HCT116 (cell line): ENCODE results near the gene UBE2J2. TPM values are rescaled to one million over a fixed set of nuclear protein-coding genes. Genes with fewer than 3 reads are reported as not detected.

Experiments
- ATAC-seq: fragments of 200-7000 bp; cut with Tn5 transposase; 2 replicates; pipeline ENCODE4 v1.9.1; 2020; ENCODE audit warnings: mild to moderate bottlenecking, moderate library complexity
- BruUV-seq: library from RNA; stranded (reverse); fragments of 400-500 nt; replicated peaks from 2 replicates; lab custom pipeline; 2021; lab: Mats Ljungman, UMichigan
- CTCF ChIA-PET: fragments of 300-600 bp; sonication (Branson Sonifier 250); formaldehyde crosslinking; loops from one replicate; lab custom pipeline; 2021; ENCODE audit warnings: antibody characterized with exemption; lab: Charles Lee
- POLR2A ChIA-PET: fragments of 300-600, 350-600 bp; sonication (Branson Sonifier 250); formaldehyde crosslinking; loops from one replicate; lab custom pipeline; 2021; ENCODE audit warnings: antibody characterized with exemption; lab: Charles Lee
- RAD21 ChIA-PET, 2 experiments: fragments of 300-600 bp; sonication (Branson Sonifier 250); formaldehyde crosslinking; loops; one replicate each; lab custom pipeline; 2023; ENCODE audit warnings: low total read pairs in 2 of 2; ENCODE audit not compliant: uncharacterized antibody in 2 of 2, unreplicated experiment in 2 of 2, low non-redundant PET in 1 of 2; lab: Charles Lee
- DNase-seq: peaks from one replicate; pipeline ENCODE4 v3.0.0-alpha.2; 2010; ENCODE audit warnings: low read depth, low spot score
- H2AFZ ChIP-seq: fragments of 200-600 bp; shearing (Covaris generic), sonication (generic); 2 replicates; pipeline ENCODE4 v1.6.1; 2017; ENCODE audit warnings: low read depth, mixed run types, mixed read lengths, antibody characterized with exemption, low read length; ENCODE audit not compliant: poor library complexity, severe bottlenecking
- H3K27ac ChIP-seq: 2 replicates; pipeline ENCODE4 v1.5.1; 2012; ENCODE audit warnings: low read depth, low read length
- H3K27me3 ChIP-seq: fragments of 200-600 bp; sonication (generic); 2 replicates; pipeline ENCODE4 v1.6.1; 2016; ENCODE audit warnings: mixed run types, low read length, mixed read lengths; ENCODE audit not compliant: insufficient read depth
- H3K36me3 ChIP-seq, 2 experiments: fragments of 200-500 bp in 1 of 2; fragments of 200-600 bp in 1 of 2; sonication (Bioruptor generic) in 1 of 2; sonication (generic) in 1 of 2; 2 replicates each; pipeline versions ENCODE4 v1.5.1 to v1.6.1; 2014 to 2016; ENCODE audit warnings: low read length in 2 of 2, inconsistent platforms in 1 of 2, mixed read lengths in 1 of 2, mixed run types in 1 of 2; ENCODE audit not compliant: insufficient read depth in 2 of 2, control insufficient read depth in 1 of 2
- H3K4me1 ChIP-seq, 2 experiments: fragments of 200-600 bp in 1 of 2; sonication (generic) in 1 of 2; 2 replicates each; pipeline versions ENCODE4 v1.5.1 to v1.6.1; 2012 to 2017; ENCODE audit warnings: low read length in 2 of 2, inconsistent platforms in 1 of 2, mild to moderate bottlenecking in 1 of 2, mixed read lengths in 1 of 2, mixed run types in 1 of 2, moderate library complexity in 1 of 2; ENCODE audit not compliant: insufficient read depth in 2 of 2, control insufficient read depth in 1 of 2
- H3K4me2 ChIP-seq: fragments of 200-600 bp; sonication (generic); 2 replicates; pipeline ENCODE4 v1.6.1; 2017; ENCODE audit warnings: mixed run types, low read length, mixed read lengths
- H3K4me3 ChIP-seq, 2 experiments: fragments of 200-600 bp in 1 of 2; sonication (generic) in 1 of 2; replicated peaks in 1 of 2; 2 replicates each; pipeline ENCODE4 v1.5.1; 2011 to 2016; ENCODE audit warnings: low read length in 2 of 2, control low read depth in 1 of 2, low read depth in 1 of 2, mild to moderate bottlenecking in 1 of 2, mixed read lengths in 1 of 2, mixed run types in 1 of 2
- H3K79me2 ChIP-seq: fragments of 200-600 bp; sonication (generic); 2 replicates; pipeline ENCODE4 v1.6.1; 2017; ENCODE audit warnings: mild to moderate bottlenecking, mixed run types, low read length, moderate library complexity, mixed read lengths; ENCODE audit not compliant: insufficient read depth
- H3K9ac ChIP-seq: fragments of 200-600 bp; sonication (generic); 2 replicates; pipeline ENCODE4 v1.6.1; 2016; ENCODE audit warnings: low read length, mixed read lengths
- H3K9me2 ChIP-seq: fragments of 200-600 bp; sonication (generic), shearing (Covaris generic); 2 replicates; pipeline ENCODE4 v1.6.1; 2017; ENCODE audit warnings: mixed run types, mild to moderate bottlenecking, moderate library complexity; ENCODE audit not compliant: insufficient read depth
- H3K9me3 ChIP-seq, 2 experiments: fragments of 200-500 bp in 1 of 2; fragments of 200-600 bp in 1 of 2; sonication (Bioruptor generic) in 1 of 2; sonication (generic) in 1 of 2; 2 replicates each; pipeline ENCODE4 v1.6.1; 2014 to 2017; ENCODE audit warnings: low read length in 2 of 2, mixed read lengths in 2 of 2, inconsistent platforms in 1 of 2, low read depth in 1 of 2, mild to moderate bottlenecking in 1 of 2, mixed run types in 1 of 2, moderate library complexity in 1 of 2; ENCODE audit not compliant: control insufficient read depth in 1 of 2, insufficient read depth in 1 of 2
- H4K20me1 ChIP-seq: fragments of 200-600 bp; sonication (generic), shearing (Covaris generic); 2 replicates; pipeline ENCODE4 v1.6.1; 2017; ENCODE audit warnings: mixed run types, mild to moderate bottlenecking, moderate library complexity; ENCODE audit not compliant: insufficient read depth
- CBX3 ChIP-seq: IDR thresholded peaks from 2 replicates; pipeline ENCODE4 v1.6.1; 2012; ENCODE audit warnings: low read depth
- CEBPB ChIP-seq: IDR thresholded peaks from 2 replicates; pipeline ENCODE4 v1.6.1; 2012; ENCODE audit warnings: low read depth
- EGR1 ChIP-seq: IDR thresholded peaks from 2 replicates; pipeline ENCODE4 v1.6.1; 2012; ENCODE audit warnings: low read depth
- ELF1 ChIP-seq: IDR thresholded peaks from 2 replicates; pipeline ENCODE4 v1.6.1; 2012; ENCODE audit warnings: low read depth, borderline replicate concordance
- EZH2 ChIP-seq: fragments of 200-600 bp; sonication (generic); IDR thresholded peaks from 2 replicates; pipeline ENCODE4 v1.6.1; 2017; ENCODE audit warnings: antibody characterized with exemption, mixed run types
- EZH2phosphoT487 ChIP-seq: fragments of 200-600 bp; IDR thresholded peaks from 2 replicates; pipeline ENCODE4 v1.6.1; 2018; ENCODE audit warnings: antibody characterized with exemption, borderline replicate concordance
- POLR2A ChIP-seq: IDR thresholded peaks from 2 replicates; pipeline ENCODE4 v1.7.0; 2011; ENCODE audit warnings: borderline replicate concordance; ENCODE audit not compliant: insufficient read depth, insufficient read length; ENCODE audit errors: extremely low read depth
- SP1 ChIP-seq: IDR thresholded peaks from 2 replicates; pipeline ENCODE4 v1.6.1; 2012; ENCODE audit warnings: low read depth
- SRF ChIP-seq: IDR thresholded peaks from 2 replicates; pipeline ENCODE4 v1.6.1; 2012; ENCODE audit warnings: low read depth
- TCF7L2 ChIP-seq: IDR thresholded peaks from 2 replicates; pipeline ENCODE4 v1.7.0; 2011; ENCODE audit warnings: borderline replicate concordance, inconsistent platforms; ENCODE audit not compliant: insufficient read depth, insufficient read length; ENCODE audit errors: extremely low read depth
- YY1 ChIP-seq: IDR thresholded peaks from 2 replicates; pipeline ENCODE4 v1.6.1; 2011; ENCODE audit warnings: low read length, low read depth, moderate library complexity, mild to moderate bottlenecking; ENCODE audit not compliant: insufficient replicate concordance; ENCODE audit errors: extremely low read depth
- ZFX ChIP-seq: fragments of 450-650 bp; IDR thresholded peaks from 2 replicates; pipeline ENCODE4 v1.6.1; 2017
- ZNF274 ChIP-seq: fragments of 200-500 bp; sonication (Bioruptor generic); IDR thresholded peaks from 2 replicates; pipeline ENCODE4 v1.6.1; 2014; ENCODE audit warnings: mild to moderate bottlenecking, low read depth, low read length, inconsistent platforms
- intact Hi-C: fragments of 100-400 bp; cut with micrococcal nuclease; formaldehyde crosslinking; loops from 2 replicates; pipeline ENCODE4 v1.10.0; 2022
- total RNA-seq: library from RNA; stranded (reverse); gene quantifications from one replicate; pipeline ENCODE4 v1.2.1, GENCODE V29; 2021; ENCODE audit not compliant: unreplicated experiment
- TF ChIP-seq, protein P1 (sequence below): IDR thresholded peaks from 2 replicates; pipeline ENCODE4 v1.6.1; 2011; ENCODE audit warnings: mild to moderate bottlenecking, low read length, moderate library complexity; ENCODE audit not compliant: insufficient replicate concordance; ENCODE audit errors: extremely low read depth
- TF ChIP-seq, protein P2 (sequence below): IDR thresholded peaks from 2 replicates; pipeline ENCODE4 v1.6.1; 2012
- TF ChIP-seq, protein P3 (sequence below), 3 experiments: fragments of 200-600 bp in 1 of 3; sonication (generic) in 1 of 3; IDR thresholded peaks in 2 of 3; conservative IDR thresholded peaks in 1 of 3; 2 replicates each; pipeline ENCODE4 v1.5.1; 2012 to 2017; ENCODE audit warnings: low read depth in 2 of 3, low read length in 2 of 3, antibody characterized with exemption in 1 of 3, borderline replicate concordance in 1 of 3, control low read depth in 1 of 3, mild to moderate bottlenecking in 1 of 3, mixed read lengths in 1 of 3, mixed run types in 1 of 3, moderate library complexity in 1 of 3; ENCODE audit not compliant: insufficient read depth in 1 of 3

Gene UBE2J2
- total RNA-seq, 1 experiment from 2014 or later: 67.7 TPM

- Histone ChIP-seq H3K27ac (no peak overlapping the region), H3K79me2 (no peaks in the 10 kb centered on the region), H3K9me2 (no peaks in the 10 kb centered on the region), H3K9me3 (no peaks in the 10 kb centered on the region), H3K36me3 (no peaks in the 10 kb centered on the region), H3K4me1 (peaks cover 9 to 31% of the 10 kb centered on the region in 2 experiments; a peak in 3 of 4 replicates), H3K4me3 (no peak overlapping the region), H3K4me2 (no peak overlapping the region), H4K20me1 (no peaks in the 10 kb centered on the region), H3K9ac (no peak overlapping the region), H3K27me3 (no peaks in the 10 kb centered on the region), H2AFZ (no peak overlapping the region)
- ChIA-PET POLR2A (interaction anchor here (0.7 kb wide), 1 partner anchor 31 kb away, joined by 4 read pairs; no protein-coding TSS in a partner anchor), CTCF (no interaction called here), RAD21 (no interaction called here)
- TF ChIP-seq YY1: no peak
- no peak for TF ChIP-seq EZH2phosphoT487
- no peak for TF ChIP-seq ZFX
- TF ChIP-seq SP1: no peak
- no peak for TF ChIP-seq ELF1
- TF ChIP-seq, protein P1, sequence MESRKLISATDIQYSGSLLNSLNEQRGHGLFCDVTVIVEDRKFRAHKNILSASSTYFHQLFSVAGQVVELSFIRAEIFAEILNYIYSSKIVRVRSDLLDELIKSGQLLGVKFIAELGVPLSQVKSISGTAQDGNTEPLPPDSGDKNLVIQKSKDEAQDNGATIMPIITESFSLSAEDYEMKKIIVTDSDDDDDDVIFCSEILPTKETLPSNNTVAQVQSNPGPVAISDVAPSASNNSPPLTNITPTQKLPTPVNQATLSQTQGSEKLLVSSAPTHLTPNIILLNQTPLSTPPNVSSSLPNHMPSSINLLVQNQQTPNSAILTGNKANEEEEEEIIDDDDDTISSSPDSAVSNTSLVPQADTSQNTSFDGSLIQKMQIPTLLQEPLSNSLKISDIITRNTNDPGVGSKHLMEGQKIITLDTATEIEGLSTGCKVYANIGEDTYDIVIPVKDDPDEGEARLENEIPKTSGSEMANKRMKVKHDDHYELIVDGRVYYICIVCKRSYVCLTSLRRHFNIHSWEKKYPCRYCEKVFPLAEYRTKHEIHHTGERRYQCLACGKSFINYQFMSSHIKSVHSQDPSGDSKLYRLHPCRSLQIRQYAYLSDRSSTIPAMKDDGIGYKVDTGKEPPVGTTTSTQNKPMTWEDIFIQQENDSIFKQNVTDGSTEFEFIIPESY: no peak
- no peak for TF ChIP-seq SRF
- TF ChIP-seq CBX3: no peak
- TF ChIP-seq, protein P2, sequence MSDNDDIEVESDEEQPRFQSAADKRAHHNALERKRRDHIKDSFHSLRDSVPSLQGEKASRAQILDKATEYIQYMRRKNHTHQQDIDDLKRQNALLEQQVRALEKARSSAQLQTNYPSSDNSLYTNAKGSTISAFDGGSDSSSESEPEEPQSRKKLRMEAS: no peak
- no peak for TF ChIP-seq ZNF274
- no peak for TF ChIP-seq POLR2A
- no peak for TF ChIP-seq CEBPB
- TF ChIP-seq, protein P3, sequence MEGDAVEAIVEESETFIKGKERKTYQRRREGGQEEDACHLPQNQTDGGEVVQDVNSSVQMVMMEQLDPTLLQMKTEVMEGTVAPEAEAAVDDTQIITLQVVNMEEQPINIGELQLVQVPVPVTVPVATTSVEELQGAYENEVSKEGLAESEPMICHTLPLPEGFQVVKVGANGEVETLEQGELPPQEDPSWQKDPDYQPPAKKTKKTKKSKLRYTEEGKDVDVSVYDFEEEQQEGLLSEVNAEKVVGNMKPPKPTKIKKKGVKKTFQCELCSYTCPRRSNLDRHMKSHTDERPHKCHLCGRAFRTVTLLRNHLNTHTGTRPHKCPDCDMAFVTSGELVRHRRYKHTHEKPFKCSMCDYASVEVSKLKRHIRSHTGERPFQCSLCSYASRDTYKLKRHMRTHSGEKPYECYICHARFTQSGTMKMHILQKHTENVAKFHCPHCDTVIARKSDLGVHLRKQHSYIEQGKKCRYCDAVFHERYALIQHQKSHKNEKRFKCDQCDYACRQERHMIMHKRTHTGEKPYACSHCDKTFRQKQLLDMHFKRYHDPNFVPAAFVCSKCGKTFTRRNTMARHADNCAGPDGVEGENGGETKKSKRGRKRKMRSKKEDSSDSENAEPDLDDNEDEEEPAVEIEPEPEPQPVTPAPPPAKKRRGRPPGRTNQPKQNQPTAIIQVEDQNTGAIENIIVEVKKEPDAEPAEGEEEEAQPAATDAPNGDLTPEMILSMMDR (IDR thresholded peaks at IDR 0.05 in 2 of 3, conservative IDR thresholded peaks at IDR 0.05 in 1 of 3; ENCODE audit: borderline replicate concordance in 1 of 3, insufficient read depth in 1 of 3, low read depth in 2 of 3, low read length in 2 of 3): no peak
- no peak for TF ChIP-seq EGR1
- no peak for TF ChIP-seq EZH2
- TF ChIP-seq TCF7L2: no peak
- intact Hi-C loops: no loop called here
- DNase-seq (no peak), ATAC-seq (no peak)
- BruUV-seq: no TSS peak
Measured at GRCh38 chr1:1241588-1242219, 31.9 kb downstream of the UBE2J2 start.
